Hematopoietic multipotent progenitor cell treated with erythropoietin and hydrocortisone succinate and interleukin-3 and kit ligand, for 4 days (in vitro differentiated cells): ENCODE data around the gene IGF2R.
"Not testable (repeated sequence)": the region's sequence is repeated elsewhere in the genome, so short reads cannot be mapped to it uniquely, and the experiment has no call there.

Experiments used
- DNase-seq: peaks from one replicate; pipeline ENCODE4 v3.0.0-alpha.2; 2015

IGF2R gene

DNA sequence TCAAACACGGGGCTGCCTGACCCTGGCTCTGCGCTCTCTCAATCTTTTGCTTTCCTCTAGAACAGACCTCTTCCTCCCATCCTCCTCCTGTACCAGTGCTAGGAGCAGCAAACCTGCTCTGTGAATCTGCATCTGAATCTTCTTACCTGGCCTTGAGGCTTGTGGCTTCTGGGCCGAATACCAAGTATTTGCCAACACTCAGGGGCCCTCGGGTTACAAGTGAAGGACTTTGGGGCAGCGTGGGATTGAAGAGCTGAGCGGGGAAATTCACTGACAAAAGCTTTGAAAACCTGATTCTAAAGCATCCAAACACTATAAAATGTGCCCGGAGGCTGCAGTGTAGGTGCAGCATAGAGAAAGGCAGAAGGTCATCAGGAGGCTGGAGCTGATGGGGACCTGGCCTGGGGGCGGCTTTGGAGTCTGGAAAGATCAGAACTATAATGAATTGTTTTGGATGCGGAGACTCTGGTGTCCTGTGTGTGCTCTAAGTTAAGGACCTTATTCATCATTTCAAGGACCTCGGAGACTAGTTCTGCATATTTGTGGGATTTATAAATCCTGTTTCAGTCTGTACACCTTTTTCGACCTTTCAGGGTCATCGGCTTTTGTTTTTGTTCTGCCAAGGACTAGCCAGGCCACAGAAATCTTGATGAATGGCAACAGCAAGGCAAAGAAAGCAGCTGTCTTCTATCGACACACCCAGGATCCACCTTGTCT, 16.4 kb upstream of the IGF2R start:
- DNase-seq = no peak

DNA sequence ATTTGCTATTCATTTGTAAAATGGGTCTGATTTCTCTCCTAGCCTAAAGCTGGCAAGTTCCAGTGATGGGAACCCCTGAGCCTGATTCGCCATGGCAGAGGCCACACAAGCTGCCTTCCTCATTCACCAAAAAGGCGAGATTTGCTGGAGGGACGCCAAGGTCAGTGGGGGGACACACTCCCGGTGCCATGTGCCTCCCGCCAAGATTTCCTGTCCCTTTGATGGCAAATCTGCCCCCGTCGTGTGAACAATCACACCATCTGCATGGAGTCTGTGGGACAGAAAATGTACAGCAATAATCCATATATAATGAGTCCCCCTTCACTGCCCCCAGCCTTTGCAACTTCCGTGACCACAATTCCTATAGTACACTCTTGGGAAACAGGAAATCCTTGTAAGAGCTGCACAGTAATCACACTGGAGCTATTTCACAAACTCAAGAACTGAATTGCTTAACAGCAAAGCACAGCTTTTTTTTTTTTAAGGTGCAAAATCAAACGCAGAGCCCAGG, 15.7 kb upstream of the IGF2R start:
- peak; percentile 64 for DNase-seq

DNA sequence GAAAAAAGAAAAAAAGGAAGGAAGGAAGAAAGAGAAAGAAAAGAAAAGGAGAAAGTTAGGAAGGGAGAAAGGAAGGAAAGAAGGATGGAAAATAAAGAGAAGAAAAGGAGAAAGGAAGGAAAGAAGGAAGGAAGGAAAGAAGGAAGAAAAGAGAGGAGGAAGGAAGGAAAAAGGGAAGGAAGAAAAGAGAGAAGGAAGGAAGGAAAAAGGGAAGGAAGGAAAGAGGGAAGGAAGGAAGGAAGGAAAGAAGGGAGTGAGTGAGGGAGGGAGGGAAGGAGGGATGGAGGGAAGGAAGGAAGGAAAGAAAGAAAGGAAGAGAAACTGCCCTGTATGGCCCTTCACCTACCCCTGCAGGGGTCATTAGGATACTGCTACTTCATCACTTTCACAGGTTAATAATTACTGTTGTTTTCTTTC, 12.9 kb upstream of the IGF2R start:
- DNase-seq = no peak

DNA sequence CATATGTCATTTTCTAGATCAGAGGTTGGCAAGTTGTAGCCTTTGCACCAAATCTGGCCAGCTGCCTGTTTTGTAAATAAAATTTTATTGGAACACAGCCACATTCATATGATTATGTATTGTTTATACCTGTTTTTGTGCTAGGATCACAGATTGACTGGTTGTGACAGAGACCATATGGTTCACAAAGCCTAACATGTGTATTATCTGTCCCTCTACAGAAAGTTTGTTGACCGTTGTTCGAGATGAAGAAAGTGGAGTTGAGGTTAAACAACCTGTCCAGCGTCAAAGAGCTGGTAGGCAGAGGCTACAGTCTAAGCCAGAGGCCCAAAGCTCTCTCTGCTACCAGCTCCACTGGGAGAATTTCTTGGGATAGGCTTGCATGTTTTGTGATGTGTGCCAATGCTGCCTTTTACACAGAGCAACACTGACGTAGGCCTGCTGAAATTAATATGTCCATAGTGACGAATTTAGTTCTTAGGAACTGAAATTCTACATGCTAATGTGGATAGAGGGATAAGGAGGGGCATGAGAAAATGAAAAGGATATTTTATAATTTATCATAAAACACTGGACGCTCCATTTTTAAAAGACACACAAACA, 11.7 kb upstream of the IGF2R start:
- DNase-seq = no peak

DNA sequence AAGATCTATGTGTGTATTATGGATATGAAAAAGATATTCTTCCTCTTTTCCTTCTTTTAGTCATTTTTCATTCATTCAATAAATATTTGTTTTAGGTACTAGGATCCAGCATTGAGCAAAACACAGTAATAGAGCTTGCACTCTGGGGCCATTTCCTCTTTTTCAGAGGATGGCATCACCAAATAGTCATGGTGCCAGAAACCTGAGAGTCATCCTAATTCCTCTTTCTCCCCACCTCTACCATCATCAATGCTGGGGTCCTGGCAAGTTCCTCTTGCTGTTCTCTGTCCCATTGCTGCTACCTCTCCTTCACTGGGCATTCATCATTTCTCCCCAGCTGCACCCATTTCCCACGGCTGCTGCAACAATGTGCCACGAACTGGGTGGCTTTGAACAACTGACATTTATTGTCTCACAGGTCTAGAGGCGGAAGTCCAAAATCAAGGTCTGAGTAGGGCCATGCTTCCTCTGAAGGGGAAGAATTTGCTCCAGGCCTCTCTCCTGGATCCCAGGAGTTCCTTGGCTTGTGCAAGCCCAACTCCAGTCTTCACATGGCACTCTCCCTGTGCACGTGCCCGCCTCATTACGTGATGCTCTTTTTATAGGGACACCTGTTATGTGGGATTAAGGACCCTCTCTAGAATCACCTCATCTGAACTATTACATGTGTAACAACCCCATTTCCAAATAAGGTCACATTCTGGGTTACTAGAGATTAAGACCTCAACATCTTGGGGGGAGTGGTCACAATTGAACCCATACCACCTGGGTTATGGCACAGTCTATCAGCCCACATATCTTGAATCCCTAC, 9.5 kb upstream of the IGF2R start:
- peak; percentile 61 for DNase-seq

DNA sequence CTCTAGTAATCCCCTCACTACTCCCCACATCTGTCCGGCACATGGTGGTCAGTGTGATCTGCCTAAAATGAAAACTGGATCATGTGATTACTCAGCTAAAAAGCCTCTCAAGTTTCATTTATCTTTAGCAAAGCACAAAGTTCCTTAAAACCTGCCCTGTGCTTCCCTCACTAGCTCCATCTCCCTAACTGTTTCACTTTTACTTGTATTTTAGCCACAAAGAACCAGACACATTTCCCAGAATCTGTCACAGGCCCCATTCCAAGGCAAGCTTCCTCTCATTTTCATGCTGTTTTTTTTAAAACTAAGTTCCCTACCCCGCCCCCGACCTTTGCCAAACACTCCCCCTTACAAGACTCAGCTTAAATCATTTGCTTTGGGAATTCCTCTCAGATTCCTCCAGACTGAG, 8.9 kb upstream of the IGF2R start:
- DNase-seq = no peak

DNA sequence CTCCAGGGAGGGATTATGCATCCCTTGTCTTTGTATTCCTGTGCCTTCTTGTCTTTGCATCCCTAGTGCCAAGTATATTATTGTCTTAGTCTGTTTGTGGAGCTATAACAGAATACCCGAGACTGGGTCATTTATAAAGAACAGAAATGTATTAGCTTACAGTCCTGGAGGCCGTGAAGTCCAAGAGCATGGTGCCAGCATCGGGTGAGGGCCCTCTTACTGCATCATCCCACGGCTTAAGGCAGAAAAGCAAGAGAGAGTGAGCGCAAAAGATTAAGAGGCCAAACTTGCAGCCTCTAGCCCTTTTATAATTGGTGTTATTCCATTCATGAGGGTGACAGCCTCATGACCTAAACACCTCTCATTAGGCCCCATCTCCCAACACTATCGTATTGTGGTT, 8.4 kb upstream of the IGF2R start:
- no peak for DNase-seq

DNA sequence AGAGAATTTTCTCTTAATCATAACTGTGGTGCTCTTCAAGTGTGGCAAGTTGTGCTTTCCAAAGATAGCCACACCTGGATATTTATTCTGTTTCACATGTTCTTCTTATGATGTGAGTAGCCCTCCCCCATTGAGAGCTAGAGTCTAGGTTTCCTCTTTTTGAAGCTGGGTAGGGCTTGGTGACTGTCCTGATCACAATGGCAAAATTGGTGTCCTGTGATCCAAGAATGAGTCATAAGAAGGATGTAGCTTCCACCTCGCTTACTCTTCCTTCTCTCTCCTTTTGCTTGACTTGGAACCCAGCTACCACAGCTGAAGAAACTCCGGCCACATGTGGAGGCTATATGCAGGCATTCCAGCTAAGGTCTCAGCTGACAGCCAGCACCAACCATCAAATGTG, 7.4 kb upstream of the IGF2R start:
- DNase-seq = no peak

DNA sequence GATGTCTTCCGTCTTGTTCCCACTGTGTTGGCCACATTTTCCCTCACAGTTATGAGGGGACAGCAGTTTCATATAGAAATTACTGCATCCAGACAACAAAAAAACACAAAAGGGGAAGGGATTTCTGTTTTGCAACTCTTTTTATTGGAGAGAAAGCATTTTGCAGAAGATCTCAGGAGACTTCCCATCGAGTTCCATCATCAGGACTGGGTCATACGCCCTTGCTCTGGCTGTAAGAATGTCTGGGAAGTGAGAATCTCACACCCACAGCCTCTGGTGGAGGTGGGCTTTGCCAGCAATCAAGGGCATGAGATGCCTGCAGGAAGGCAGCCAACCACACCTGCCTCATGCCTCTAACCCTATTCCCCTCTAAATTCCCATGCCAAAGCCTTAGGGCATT, 5.8 kb upstream of the IGF2R start:
- DNase-seq = no peak

DNA sequence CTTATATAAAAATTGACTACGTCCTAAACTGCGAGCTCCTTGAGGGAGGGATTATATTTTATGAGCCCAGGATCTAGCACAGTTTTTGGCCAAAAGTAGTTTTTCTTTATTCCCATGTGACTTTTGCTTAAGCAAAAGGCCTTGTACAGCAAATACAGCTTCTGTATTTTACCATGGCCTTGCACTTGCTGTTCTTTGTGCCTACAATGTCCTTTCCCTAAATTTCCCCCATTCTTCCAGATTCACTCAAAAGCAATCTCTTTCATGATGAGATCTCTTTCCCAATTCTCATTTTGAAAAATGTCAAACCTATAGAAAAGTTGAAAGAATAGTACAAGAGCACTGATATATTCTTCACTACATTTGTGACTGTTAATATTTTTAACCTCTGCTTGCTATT, 4.8 kb upstream of the IGF2R start:
- DNase-seq = no peak

DNA sequence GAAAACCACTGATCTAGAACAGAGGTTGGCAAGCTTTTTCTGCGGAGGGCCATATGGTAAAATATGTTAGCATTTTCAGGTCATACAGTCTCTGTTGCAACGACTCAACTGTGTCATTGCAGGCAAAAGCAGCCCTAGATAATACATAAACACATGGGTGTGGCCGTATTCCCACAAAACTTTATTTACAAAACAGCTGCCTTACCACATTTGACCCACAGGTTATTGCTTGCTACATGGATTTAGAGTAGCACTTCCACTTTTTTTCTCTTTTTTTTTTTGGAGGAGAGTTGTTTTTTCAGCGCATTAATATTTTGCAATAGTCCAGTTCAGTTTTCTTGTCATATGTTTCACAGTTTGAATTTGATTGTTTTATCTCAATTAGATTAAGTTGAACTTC, 2.5 kb upstream of the IGF2R start:
- DNase-seq = no peak

DNA sequence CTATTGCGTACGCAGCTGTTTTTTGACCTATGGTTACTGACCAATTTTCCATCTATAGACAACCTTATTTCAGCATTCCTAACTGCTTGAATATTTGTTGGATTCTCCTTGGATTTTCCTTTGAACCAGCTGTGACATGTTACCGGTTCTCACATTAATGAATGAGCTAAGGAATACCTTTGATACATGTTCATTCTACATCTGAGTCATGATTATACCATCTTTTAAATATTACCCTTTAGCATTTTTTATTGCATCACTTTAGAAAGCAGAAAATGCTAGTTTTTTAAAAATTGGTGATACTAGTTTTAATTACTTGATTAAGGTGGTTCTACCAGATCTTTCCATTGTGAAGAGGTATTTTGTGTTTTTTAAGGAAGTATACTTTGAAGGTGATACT, 1.9 kb upstream of the IGF2R start:
- DNase-seq = no peak

DNA sequence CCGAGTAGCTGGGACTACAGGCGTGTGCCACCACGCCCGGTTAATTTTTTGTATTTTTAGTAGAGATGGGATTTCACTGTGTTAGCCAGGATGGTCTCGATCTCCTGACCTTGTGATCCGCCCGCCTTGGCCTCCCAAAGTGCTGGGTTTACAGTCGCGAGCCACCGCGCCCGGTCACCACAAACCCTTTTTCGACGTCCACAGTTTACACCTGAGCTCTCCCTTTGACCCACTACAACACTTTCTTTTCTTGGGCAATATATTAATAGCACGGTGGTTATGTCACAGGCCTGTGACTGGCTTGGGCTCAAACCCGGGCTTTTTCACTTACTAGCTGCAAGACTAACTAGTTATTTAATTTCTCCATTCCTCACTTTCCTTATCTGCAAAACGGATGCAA, 1.3 kb upstream of the IGF2R start:
- not testable (repeated sequence) for DNase-seq

DNA sequence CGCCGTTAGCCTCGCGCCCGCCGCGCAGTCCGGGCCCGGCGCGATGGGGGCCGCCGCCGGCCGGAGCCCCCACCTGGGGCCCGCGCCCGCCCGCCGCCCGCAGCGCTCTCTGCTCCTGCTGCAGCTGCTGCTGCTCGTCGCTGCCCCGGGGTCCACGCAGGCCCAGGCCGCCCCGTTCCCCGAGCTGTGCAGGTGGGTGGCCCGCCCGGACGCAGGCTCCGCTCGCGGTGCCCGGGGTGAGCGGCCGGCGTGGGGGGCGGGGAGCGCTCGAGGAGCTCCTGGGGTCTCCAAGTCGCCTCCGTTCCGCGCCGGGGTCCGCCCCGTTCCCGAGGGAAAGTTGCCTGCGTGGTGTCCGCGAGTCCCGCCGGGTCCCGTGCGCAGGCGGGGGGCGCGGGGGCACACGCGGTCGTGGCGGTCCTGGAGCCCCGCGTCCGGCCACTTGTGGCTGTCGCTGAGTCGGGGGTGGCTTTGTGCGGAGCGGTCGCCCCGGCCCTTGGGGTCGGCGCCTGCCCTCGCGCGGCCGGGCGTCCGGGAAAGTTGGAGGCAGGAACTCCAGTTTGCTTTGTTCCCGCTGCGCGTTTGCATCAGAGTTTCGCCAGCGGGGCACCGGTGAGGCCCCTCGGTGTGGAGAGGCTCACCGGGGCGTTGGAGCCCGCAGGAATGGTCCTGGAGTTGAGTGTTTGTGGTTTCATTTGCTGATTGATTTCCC, 476 bp downstream of the IGF2R start:
- no peak for DNase-seq

DNA sequence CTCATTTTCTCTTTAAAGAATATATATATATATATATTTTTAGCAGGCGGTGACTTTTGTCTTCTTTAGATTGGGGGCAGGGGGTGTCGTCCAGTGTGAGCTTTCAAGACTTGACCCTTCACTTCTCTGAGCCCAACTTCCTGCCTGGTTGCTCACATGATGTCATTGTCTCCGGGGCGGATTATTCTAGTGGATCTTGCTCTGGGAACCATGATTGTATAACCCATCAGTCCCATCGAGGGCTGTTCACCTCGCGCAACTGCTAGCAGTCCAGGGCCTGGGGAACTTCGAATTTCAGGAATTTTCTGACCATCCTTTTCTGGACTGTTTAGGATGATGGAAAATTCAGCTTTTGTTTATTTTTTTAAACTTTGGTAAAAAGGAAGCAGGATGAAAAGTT, 1.0 kb downstream of the IGF2R start:
- DNase-seq = peak; percentile 41

DNA sequence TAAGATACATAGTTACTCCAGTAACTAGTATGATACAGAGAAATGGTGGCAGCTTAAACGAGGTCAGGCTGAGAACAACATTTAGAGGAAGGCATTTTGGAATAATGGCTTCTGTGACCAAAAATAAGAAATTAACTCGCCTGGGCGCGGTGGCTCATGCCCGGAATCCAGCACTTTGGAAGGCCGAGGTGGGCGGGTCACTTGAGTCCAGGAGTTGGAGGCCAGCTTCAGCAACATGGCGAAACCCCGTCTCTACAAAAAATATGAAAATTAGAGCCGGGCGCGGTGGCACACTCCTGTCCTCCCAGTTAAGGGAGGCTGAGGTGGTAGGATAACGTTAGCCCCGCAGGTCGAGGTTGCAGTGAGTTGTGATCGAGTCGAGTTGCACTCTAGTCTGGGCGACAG, 1.8 kb downstream of the IGF2R start:
- no peak for DNase-seq

DNA sequence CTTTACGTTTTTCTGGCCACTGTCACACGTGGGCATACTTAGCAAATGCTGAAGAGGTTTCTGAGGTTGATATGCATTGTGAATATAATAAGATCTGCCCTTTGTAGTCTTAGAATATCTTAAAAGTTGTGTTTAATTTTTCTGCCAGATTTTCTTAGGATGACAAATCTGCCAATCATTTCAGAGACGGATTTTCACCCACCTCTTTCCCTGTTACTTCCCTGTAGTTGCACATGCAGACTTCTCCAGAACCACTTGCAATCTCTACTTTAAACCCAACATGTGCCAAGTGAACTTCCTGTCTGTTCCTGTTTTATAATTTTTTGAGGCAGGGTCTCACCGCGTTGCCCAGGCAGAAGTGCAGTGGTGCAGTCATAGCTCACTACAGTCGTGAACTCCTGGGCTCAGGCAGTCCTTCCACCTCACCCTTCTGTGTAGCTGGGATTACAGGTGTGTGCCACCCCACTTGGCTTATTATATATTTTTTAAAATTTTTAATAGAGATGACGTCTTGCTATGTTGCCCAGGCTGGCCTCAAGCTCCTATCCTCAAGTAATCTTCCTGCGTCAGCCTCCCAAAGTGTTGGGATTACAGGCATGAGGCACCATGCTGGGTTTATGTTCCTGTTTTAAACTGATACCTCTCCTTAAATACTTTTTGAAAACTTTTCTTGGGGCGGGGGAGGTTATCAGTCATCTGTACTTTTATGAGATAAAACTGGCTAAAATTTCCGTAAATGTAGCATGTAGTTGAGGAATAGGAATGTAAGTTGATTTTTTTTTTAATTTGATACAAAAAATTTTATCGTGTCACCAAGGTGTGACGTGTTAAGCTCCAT, 2.7 kb downstream of the IGF2R start:
- DNase-seq = no peak

DNA sequence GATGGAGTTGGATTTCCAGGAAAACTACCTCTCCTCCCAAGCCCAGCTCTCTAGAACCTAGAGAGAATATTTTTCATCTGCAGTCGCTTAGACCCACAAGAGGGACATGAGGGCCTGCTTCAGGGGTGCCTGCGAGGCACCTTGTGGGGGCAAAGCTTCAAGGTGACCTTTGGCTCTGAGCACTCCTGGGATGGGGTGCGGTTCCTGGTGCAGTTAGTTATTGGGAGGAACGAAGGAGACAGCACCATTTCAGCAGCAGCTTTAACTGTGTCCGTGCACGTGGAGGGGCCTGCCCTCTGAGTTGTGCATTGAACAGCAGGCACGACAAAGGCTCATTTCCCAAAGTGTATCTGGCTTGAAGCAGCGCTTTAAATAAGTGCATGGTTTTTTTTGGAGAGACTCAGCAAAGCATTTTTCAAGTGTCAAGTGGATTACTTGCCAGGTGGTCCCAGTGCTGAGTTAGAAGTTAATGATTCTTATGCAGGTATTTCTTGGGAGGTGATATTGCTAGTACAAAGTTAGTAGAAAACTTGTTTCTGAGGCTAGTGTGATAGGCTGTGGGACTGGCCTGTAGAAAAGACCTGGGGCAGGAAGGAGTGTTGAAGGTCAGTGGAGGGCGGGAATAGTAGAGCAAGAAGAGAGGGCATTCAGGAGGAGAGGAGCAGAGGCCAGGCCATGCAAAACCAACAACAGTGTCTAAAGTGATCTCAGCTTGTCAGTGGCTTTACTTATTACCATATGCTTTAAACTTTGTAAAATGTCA, 3.8 kb downstream of the IGF2R start:
- DNase-seq = no peak

DNA sequence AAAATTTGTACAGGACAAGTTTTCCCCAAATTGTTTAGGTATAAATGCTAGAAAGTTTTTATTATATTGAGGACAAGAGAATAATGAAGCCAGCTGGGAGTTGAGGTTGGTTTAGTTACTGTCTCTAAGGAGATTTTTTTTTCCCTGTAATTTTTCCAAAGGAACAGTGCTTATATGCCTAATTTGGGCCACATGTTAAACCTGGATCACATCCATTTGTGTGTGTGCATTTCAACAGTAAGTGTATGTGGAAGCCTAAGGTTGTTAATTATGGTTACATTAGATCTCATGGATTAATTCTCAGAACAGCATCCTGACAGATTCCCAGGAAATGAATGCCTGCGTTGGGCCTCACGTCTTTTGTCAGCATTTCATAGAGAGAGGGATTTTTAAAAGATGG, 4.5 kb downstream of the IGF2R start:
- no peak for DNase-seq

DNA sequence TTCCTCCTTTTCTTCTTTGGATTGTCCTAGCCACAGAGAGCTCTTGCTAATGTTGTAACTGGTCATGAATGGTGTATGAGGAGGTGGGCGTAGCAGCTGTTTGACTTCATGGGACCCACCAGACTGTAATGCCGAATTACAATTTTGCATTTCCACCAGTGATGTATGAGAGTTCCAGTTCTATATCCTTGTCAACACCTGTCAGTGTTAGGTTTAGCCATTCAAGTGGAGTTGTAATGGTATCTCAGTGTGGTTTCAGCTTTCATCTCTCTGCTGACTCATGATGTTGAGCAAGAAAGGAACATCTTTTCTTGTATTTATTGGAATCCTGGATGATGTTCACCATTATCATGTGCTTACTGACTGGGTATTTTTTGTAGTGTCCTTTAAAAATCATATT, 5.1 kb downstream of the IGF2R start:
- no peak for DNase-seq

DNA sequence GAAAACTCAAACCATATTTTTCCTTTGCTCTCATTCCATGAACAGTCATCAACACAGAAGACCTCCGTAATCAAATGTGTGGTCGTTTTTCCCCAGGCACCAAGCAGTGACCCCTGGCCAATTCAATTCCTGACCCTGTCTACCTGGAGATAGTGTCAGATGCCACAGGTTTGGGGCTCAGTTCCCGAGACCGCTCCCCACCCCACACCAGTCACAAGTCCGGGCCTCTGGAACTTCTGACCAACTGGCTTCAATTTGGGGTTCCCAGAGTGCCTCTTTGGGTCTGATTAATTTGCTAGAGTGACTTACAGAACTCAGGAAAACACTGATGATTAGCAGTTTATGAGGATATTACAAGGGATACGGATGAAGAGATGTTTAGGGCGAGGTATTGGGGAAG, 6.0 kb downstream of the IGF2R start:
- no peak for DNase-seq
